ENCODE results near the gene GNA14.
"Not testable (repeated sequence)": the region's sequence is repeated elsewhere in the genome, so short reads cannot be mapped to it uniquely, and the experiment has no call there.

The GNA14 gene

GRCh38 chr9:77450085-77450475, 198.0 kb downstream of the GNA14 start:
- Histone ChIP-seq H3K79me2 (ENCODE audit: insufficient read depth, low read depth) (no peaks in the 10 kb centered on the region), H3K36me3 (ENCODE audit: insufficient read depth) (no peaks in the 10 kb centered on the region), H3K4me3 (IDR thresholded peaks at IDR 0.05; ENCODE audit: insufficient read depth, low read depth, low read length) (no peak overlapping the region), H3K4me2 (no peak overlapping the region), H3K9ac (no peak overlapping the region), H3K4me1 (ENCODE audit: low read depth, poor library complexity, severe bottlenecking) (no peaks in the 10 kb centered on the region), H2AFZ (ENCODE audit: low read depth) (no peak overlapping the region), H3K27me3 (ENCODE audit: insufficient read depth, low read depth) (no peaks in the 10 kb centered on the region), H4K20me1 (ENCODE audit: insufficient read depth) (no peaks in the 10 kb centered on the region), H3K27ac (no peak overlapping the region)
- no peak for TF ChIP-seq CTCF (conservative IDR thresholded peaks at IDR 0.05; ENCODE audit: low read depth, low read length)

GRCh38 chr9:77449240-77450084, 198.7 kb downstream of the GNA14 start:
- H3K27me3 ChIP-seq (ENCODE audit: insufficient read depth, low read depth) = no peaks in the 10 kb centered on the region
- H3K4me2 ChIP-seq = no peak overlapping the region
- H3K79me2 ChIP-seq (ENCODE audit: insufficient read depth, low read depth) = no peaks in the 10 kb centered on the region
- no peaks in the 10 kb centered on the region for H3K4me1 ChIP-seq (ENCODE audit: low read depth, poor library complexity, severe bottlenecking)
- H3K27ac ChIP-seq = no peak overlapping the region
- H3K36me3 ChIP-seq (ENCODE audit: insufficient read depth) = no peaks in the 10 kb centered on the region
- no peak for TF ChIP-seq CTCF (conservative IDR thresholded peaks at IDR 0.05; ENCODE audit: low read depth, low read length)
- H3K4me3 ChIP-seq (IDR thresholded peaks at IDR 0.05; ENCODE audit: insufficient read depth, low read depth, low read length) = no peak overlapping the region
- H4K20me1 ChIP-seq (ENCODE audit: insufficient read depth) = no peaks in the 10 kb centered on the region
- no peak overlapping the region for H2AFZ ChIP-seq (ENCODE audit: low read depth)
- no peak overlapping the region for H3K9ac ChIP-seq

GRCh38 chr9:77447646-77448045, 200.5 kb downstream of the GNA14 start:
- H3K79me2 ChIP-seq (ENCODE audit: insufficient read depth, low read depth) = no peaks in the 10 kb centered on the region
- no peaks in the 10 kb centered on the region for H3K4me1 ChIP-seq (ENCODE audit: low read depth, poor library complexity, severe bottlenecking)
- H3K36me3 ChIP-seq (ENCODE audit: insufficient read depth) = no peaks in the 10 kb centered on the region
- no peak overlapping the region for H3K27ac ChIP-seq
- H3K27me3 ChIP-seq (ENCODE audit: insufficient read depth, low read depth) = no peaks in the 10 kb centered on the region
- no peak overlapping the region for H3K9ac ChIP-seq
- H4K20me1 ChIP-seq (ENCODE audit: insufficient read depth) = no peaks in the 10 kb centered on the region
- H2AFZ ChIP-seq (ENCODE audit: low read depth) = no peak overlapping the region
- no peak for TF ChIP-seq CTCF (conservative IDR thresholded peaks at IDR 0.05; ENCODE audit: low read depth, low read length)
- no peak overlapping the region for H3K4me3 ChIP-seq (IDR thresholded peaks at IDR 0.05; ENCODE audit: insufficient read depth, low read depth, low read length)
- H3K4me2 ChIP-seq = no peak overlapping the region

GRCh38 chr9:77442436-77442835, 205.7 kb downstream of the GNA14 start:
- no peaks in the 10 kb centered on the region for H3K4me1 ChIP-seq (ENCODE audit: low read depth, poor library complexity, severe bottlenecking)
- H3K9ac ChIP-seq = no peak overlapping the region
- no peaks in the 10 kb centered on the region for H3K27me3 ChIP-seq (ENCODE audit: insufficient read depth, low read depth)
- H3K27ac ChIP-seq = no peak overlapping the region
- H3K4me2 ChIP-seq = no peak overlapping the region
- H3K79me2 ChIP-seq (ENCODE audit: insufficient read depth, low read depth) = no peaks in the 10 kb centered on the region
- H2AFZ ChIP-seq (ENCODE audit: low read depth) = no peak overlapping the region
- no peaks in the 10 kb centered on the region for H3K36me3 ChIP-seq (ENCODE audit: insufficient read depth)
- no peak overlapping the region for H3K4me3 ChIP-seq (IDR thresholded peaks at IDR 0.05; ENCODE audit: insufficient read depth, low read depth, low read length)
- H4K20me1 ChIP-seq (ENCODE audit: insufficient read depth) = no peaks in the 10 kb centered on the region
- TF ChIP-seq CTCF (conservative IDR thresholded peaks at IDR 0.05; ENCODE audit: low read depth, low read length) = no peak

GRCh38 chr9:77441124-77441523, 207.0 kb downstream of the GNA14 start:
- H3K79me2 ChIP-seq (ENCODE audit: insufficient read depth, low read depth); H3K4me1 ChIP-seq (ENCODE audit: low read depth, poor library complexity, severe bottlenecking); H3K27me3 ChIP-seq (ENCODE audit: insufficient read depth, low read depth); H3K27ac ChIP-seq; H3K4me2 ChIP-seq; H3K9ac ChIP-seq; H3K4me3 ChIP-seq (IDR thresholded peaks at IDR 0.05; ENCODE audit: insufficient read depth, low read depth, low read length); H2AFZ ChIP-seq (ENCODE audit: low read depth); H4K20me1 ChIP-seq (ENCODE audit: insufficient read depth); H3K36me3 ChIP-seq (ENCODE audit: insufficient read depth): not testable (repeated sequence)
